Measurements from ENCODE around the gene IHH. TPM values are rescaled to one million over a fixed set of nuclear protein-coding genes. Genes with fewer than 3 reads are reported as not detected.

IHH gene
- polyA plus RNA-seq, 1 of the 3 experiments (the other 2 are of a cell fraction), result 0.03 TPM

- Histone ChIP-seq H3K4me3 (ENCODE audit: low read depth in 2 of 2, low read length in 1 of 2) (no peak overlapping the region), H3K27me3 (ENCODE audit: insufficient read depth) (no peaks in the 10 kb centered on the region; the same call in 1 of the 2 replicates), H3K4me2 (no peak overlapping the region), H2AFZ (ENCODE audit: low read depth) (no peak overlapping the region), H3K9ac (no peak overlapping the region), H3K36me3 (replicated peaks in 1 of 2; ENCODE audit: control insufficient read depth in 1 of 2, insufficient read depth in 2 of 2, low read length in 1 of 2) (no peaks in the 10 kb centered on the region), H3K27ac (ENCODE audit: low read depth in 2 of 2, low read length in 1 of 2) (no peak overlapping the region), H4K20me1 (ENCODE audit: insufficient read depth) (no peaks in the 10 kb centered on the region), H3K9me2 (no peaks in the 10 kb centered on the region), H3F3A (replicated peaks; ENCODE audit: insufficient read depth) (no peaks in the 10 kb centered on the region), H3K79me2 (ENCODE audit: insufficient read depth) (no peaks in the 10 kb centered on the region), H3K4me1 (ENCODE audit: control insufficient read depth in 1 of 2, insufficient read depth in 2 of 2, low read depth in 1 of 2, low read length in 1 of 2) (peaks cover 4% of the 10 kb centered on the region in 2 experiments; a peak in 1 of 4 replicates), H3K9me3 (no peaks in the 10 kb centered on the region)
- 70% methylated on average over 2 of the region's 2 CpGs for WGBS (ENCODE audit: low lambda C conversion rate)
- ChIA-PET CTCF (interaction anchor here (1.0 to 1.7 kb wide), 4 partner anchors 56 to 182 kb away, joined by 3 to 5 read pairs (median 4); no protein-coding TSS in a partner anchor), POLR2A (no interaction called here)
- no peak for DNase-seq
- TF ChIP-seq, protein P1, sequence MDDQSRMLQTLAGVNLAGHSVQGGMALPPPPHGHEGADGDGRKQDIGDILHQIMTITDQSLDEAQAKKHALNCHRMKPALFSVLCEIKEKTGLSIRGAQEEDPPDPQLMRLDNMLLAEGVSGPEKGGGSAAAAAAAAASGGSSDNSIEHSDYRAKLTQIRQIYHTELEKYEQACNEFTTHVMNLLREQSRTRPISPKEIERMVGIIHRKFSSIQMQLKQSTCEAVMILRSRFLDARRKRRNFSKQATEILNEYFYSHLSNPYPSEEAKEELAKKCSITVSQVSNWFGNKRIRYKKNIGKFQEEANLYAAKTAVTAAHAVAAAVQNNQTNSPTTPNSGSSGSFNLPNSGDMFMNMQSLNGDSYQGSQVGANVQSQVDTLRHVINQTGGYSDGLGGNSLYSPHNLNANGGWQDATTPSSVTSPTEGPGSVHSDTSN (IDR thresholded peaks at IDR 0.05), result no peak
- TF ChIP-seq FOSL2 (IDR thresholded peaks at IDR 0.05; ENCODE audit: borderline replicate concordance, low read depth), result no peak
- no peak for TF ChIP-seq NFIC (IDR thresholded peaks at IDR 0.05; ENCODE audit: borderline replicate concordance)
- no peak for TF ChIP-seq USF1 (IDR thresholded peaks at IDR 0.05; ENCODE audit: borderline replicate concordance, low read depth)
- TF ChIP-seq EP300 (IDR thresholded peaks at IDR 0.05; ENCODE audit: borderline replicate concordance in 1 of 2, low read depth in 1 of 2, low read length in 1 of 2), result no peak
Measured at GRCh38 chr2:219035942-219036341, 24.8 kb downstream of the IHH start.

DNA sequence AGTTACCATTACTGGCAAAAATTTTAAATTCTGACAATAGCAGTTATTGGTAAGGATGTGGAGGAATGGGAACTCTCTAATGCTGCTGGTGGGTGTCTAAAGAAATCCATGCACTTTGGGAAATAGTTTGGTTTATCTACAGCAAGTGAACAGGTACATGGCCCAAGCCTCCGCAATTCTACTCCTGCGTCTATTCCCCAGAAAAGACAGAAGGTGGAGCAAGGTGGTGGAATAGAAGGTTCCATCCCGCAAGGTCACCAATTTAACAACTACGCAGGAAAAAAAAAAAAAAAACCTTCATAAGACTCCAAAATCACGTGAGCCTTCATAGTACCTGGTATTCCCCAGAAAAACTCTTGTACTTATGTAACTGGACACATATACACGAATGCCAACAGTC is 25.9 kb downstream of the IHH start:
- no peaks in the 10 kb centered on the region for H3K9me3 ChIP-seq
- H2AFZ ChIP-seq (ENCODE audit: low read depth), result no peak overlapping the region
- H3K9me2 ChIP-seq, result no peaks in the 10 kb centered on the region
- no peak for TF ChIP-seq REST (IDR thresholded peaks at IDR 0.05; ENCODE audit: low read depth, low read length)
- no peak for TF ChIP-seq TCF12 (IDR thresholded peaks at IDR 0.05)
- no peak for TF ChIP-seq TAF1 (IDR thresholded peaks at IDR 0.05; ENCODE audit: borderline replicate concordance, low read depth, low read length)
- TF ChIP-seq FOXJ3 (CRISPR knock-in tag; IDR thresholded peaks at IDR 0.05), result no peak
- TF ChIP-seq YY1 (IDR thresholded peaks at IDR 0.05; ENCODE audit: low read depth), result no peak
- TF ChIP-seq ELF1 (IDR thresholded peaks at IDR 0.05), result no peak
- TF ChIP-seq TEAD4 (IDR thresholded peaks at IDR 0.05; ENCODE audit: borderline replicate concordance, insufficient read depth), result no peak
- TF ChIP-seq MEF2A (IDR thresholded peaks at IDR 0.05; ENCODE audit: borderline replicate concordance, low read depth), result no peak
- no peak for TF ChIP-seq RFX5 (IDR thresholded peaks at IDR 0.05; ENCODE audit: low read length)
- no peak for TF ChIP-seq SIN3A (IDR thresholded peaks at IDR 0.05; ENCODE audit: borderline replicate concordance, low read depth, low read length)
- TF ChIP-seq POLR2AphosphoS5 (IDR thresholded peaks at IDR 0.05; ENCODE audit: low read depth, low read length), result no peak
- TF ChIP-seq, protein P1 (IDR thresholded peaks at IDR 0.05), result no peak
- TF ChIP-seq GATA2 (CRISPR knock-in tag; IDR thresholded peaks at IDR 0.05), result no peak
- TF ChIP-seq NFIC (IDR thresholded peaks at IDR 0.05; ENCODE audit: borderline replicate concordance), result no peak
- no peak for TF ChIP-seq CTCF (IDR thresholded peaks at IDR 0.05)
- TF ChIP-seq EP300 (IDR thresholded peaks at IDR 0.05; ENCODE audit: borderline replicate concordance in 1 of 2, low read depth in 1 of 2, low read length in 1 of 2), result no peak
- no peak for TF ChIP-seq JUND (IDR thresholded peaks at IDR 0.05)
- no peak for TF ChIP-seq GABPA (IDR thresholded peaks at IDR 0.05; ENCODE audit: low read depth)
- H3K9ac ChIP-seq, result no peak overlapping the region
- 58% methylated on average over 6 of the region's 6 CpGs for WGBS (ENCODE audit: low lambda C conversion rate)
- H4K20me1 ChIP-seq (ENCODE audit: insufficient read depth), result no peaks in the 10 kb centered on the region
- CTCF ChIA-PET, result interaction anchor here (1.0 to 10.9 kb wide), 4 partner anchors 55 to 121 kb away, joined by 4 to 238 read pairs (median 5); no protein-coding TSS in a partner anchor
- no peak for DNase-seq
- H3K36me3 ChIP-seq (replicated peaks in 1 of 2; ENCODE audit: control insufficient read depth in 1 of 2, insufficient read depth in 2 of 2, low read length in 1 of 2), result no peaks in the 10 kb centered on the region
- H3K4me2 ChIP-seq, result no peak overlapping the region
- H3K27ac ChIP-seq (ENCODE audit: low read depth in 2 of 2, low read length in 1 of 2), result no peak overlapping the region
- no peaks in the 10 kb centered on the region for H3K79me2 ChIP-seq (ENCODE audit: insufficient read depth)
- H3F3A ChIP-seq (replicated peaks; ENCODE audit: insufficient read depth), result no peaks in the 10 kb centered on the region
- H3K4me3 ChIP-seq (ENCODE audit: low read depth in 2 of 2, low read length in 1 of 2), result no peak overlapping the region
- peaks cover 0 to 4% of the 10 kb centered on the region in 2 experiments; a peak in 1 of 4 replicates for H3K4me1 ChIP-seq (ENCODE audit: control insufficient read depth in 1 of 2, insufficient read depth in 2 of 2, low read depth in 1 of 2, low read length in 1 of 2)
- POLR2A ChIA-PET, result no interaction called here
- H3K27me3 ChIP-seq (ENCODE audit: insufficient read depth), result peaks cover 5% of the 10 kb centered on the region; the same call in 1 of the 2 replicates
